Transverse colon (tissue), 4 donors: ENCODE results near the gene OTOF. TPM values are rescaled to one million over a fixed set of nuclear protein-coding genes. Genes with fewer than 3 reads are reported as not detected.

Source experiments
- DNase-seq: peaks from one replicate; pipeline ENCODE4 v3.0.0-alpha.2; 2019
- H3K27ac ChIP-seq, 4 donors: fragments of 200-600 bp; sonication (generic); 2 replicates each; pipeline ENCODE4 v1.5.1; 2016 to 2018; ENCODE audit warnings: inconsistent platforms in 4 of 4
- H3K27me3 ChIP-seq: fragments of 200-600 bp; sonication (generic); 2 replicates; pipeline ENCODE4 v1.5.1; 2017; ENCODE audit warnings: inconsistent platforms
- H3K36me3 ChIP-seq, 4 donors: fragments of 200-600 bp; sonication (generic); 2 replicates each; pipeline ENCODE4 v1.5.1; 2017 to 2019; ENCODE audit warnings: inconsistent platforms in 4 of 4
- H3K4me1 ChIP-seq, 4 donors: fragments of 200-600 bp; sonication (generic); 2 replicates each; pipeline ENCODE4 v1.5.1; 2017 to 2020; ENCODE audit warnings: inconsistent platforms in 4 of 4
- H3K4me3 ChIP-seq, 4 donors: fragments of 200-600 bp; sonication (generic); 1 replicate in 1 of 4; 2 replicates in 3 of 4; pipeline versions ENCODE4 v1.5.1 to v1.6.1; 2017 to 2019; ENCODE audit warnings: inconsistent platforms in 4 of 4
- H3K9me3 ChIP-seq, 2 donors: fragments of 200-600 bp; sonication (generic); 2 replicates each; pipeline ENCODE4 v1.5.1; 2017 to 2019; ENCODE audit warnings: inconsistent platforms in 2 of 2
- CTCF ChIP-seq, 5 experiments: fragments of 200-600 bp in 3 of 5; fragments of 450-650 bp in 2 of 5; sonication (generic) in 3 of 5; IDR thresholded peaks; 1 replicate in 2 of 5; 2 replicates in 3 of 5; pipeline ENCODE4 v1.5.1; 2016 to 2017; ENCODE audit warnings: antibody characterized with exemption in 5 of 5, inconsistent platforms in 3 of 5, mild to moderate bottlenecking in 2 of 5, moderate library complexity in 1 of 5
- EP300 ChIP-seq: sonication (generic); formaldehyde crosslinking; IDR thresholded peaks from one replicate; pipeline ENCODE4 v1.6.1; 2017; ENCODE audit warnings: antibody characterized with exemption, low read depth
- POLR2A ChIP-seq: fragments of 450-650 bp; IDR thresholded peaks from one replicate; pipeline ENCODE4 v1.6.1; 2016; ENCODE audit warnings: antibody characterized with exemption, mild to moderate bottlenecking, moderate library complexity
- POLR2AphosphoS5 ChIP-seq, 3 donors: sonication (generic); formaldehyde crosslinking; IDR thresholded peaks; one replicate each; pipeline ENCODE4 v1.6.1; 2016; ENCODE audit warnings: antibody characterized with exemption in 3 of 3
- WGBS, 2 donors: methylation state at CpG; one replicate each; pipeline ENCODE4 v1.1.5; 2018; ENCODE audit warnings: low coverage in 1 of 2; 5-methylcytosine and 5-hydroxymethylcytosine counted together
- in situ Hi-C, 4 donors: fragments of 200-750 bp; cut with MboI; loops; one replicate each; pipeline versions ENCODE4 v1.15.0 to v1.15.1; 2017; ENCODE audit warnings: low sequenced_read_pairs in 3 of 4, low pct_ligation_motif_present in 1 of 4, low pct_unique_long_range_greater_than_20kb in 1 of 4
- intact Hi-C: fragments of 100-400 bp; cut with DNase I; formaldehyde crosslinking; loops from one replicate; pipeline ENCODE4 v1.15.1; 2023; ENCODE audit warnings: low total_unique reads
- total RNA-seq, 4 donors: library from RNA; depleted of rRNA; stranded (reverse); fragments of >200 nt; gene quantifications; one replicate each; pipeline ENCODE4 v1.1.0, GENCODE V29; 2016

The OTOF gene
- total RNA-seq, 4 donors from 2014 or later = 0.37 TPM; not detected in 3

- no peak for DNase-seq
- Histone ChIP-seq H3K4me3 (no peak overlapping the region), H3K27ac (no peak overlapping the region), H3K4me1 (no peaks in the 10 kb centered on the region), H3K36me3 (no peaks in the 10 kb centered on the region), H3K9me3 (no peaks in the 10 kb centered on the region), H3K27me3 (no peaks in the 10 kb centered on the region)
- in situ Hi-C loops = no loop called here
- 57 to 63% methylated on average over 1 to 2 of the region's 2 CpGs for WGBS, 2 donors
- intact Hi-C loops = no loop called here
- TF ChIP-seq EP300 (no peak), CTCF (IDR thresholded peaks at IDR 0.05) (no peak), POLR2A (no peak), POLR2AphosphoS5 (IDR thresholded peaks at IDR 0.05) (no peak)
Measured at GRCh38 chr2:26432859-26433258, 45.1 kb downstream of the OTOF start.

- Histone ChIP-seq H3K4me3 (no peak overlapping the region), H3K27ac (no peak overlapping the region), H3K9me3 (no peaks in the 10 kb centered on the region), H3K36me3 (no peaks in the 10 kb centered on the region), H3K4me1 (no peaks in the 10 kb centered on the region), H3K27me3 (no peaks in the 10 kb centered on the region)
- TF ChIP-seq EP300 (no peak), CTCF (IDR thresholded peaks at IDR 0.05) (no peak), POLR2AphosphoS5 (IDR thresholded peaks at IDR 0.05) (no peak), POLR2A (no peak)
- no peak for DNase-seq
- in situ Hi-C loops (no loop called here), intact Hi-C loops (no loop called here)
Measured at GRCh38 chr2:26432363-26432762, 45.6 kb downstream of the OTOF start.

- Histone ChIP-seq H3K4me3 (no peak overlapping the region), H3K4me1 (no peaks in the 10 kb centered on the region), H3K27ac (no peak overlapping the region), H3K9me3 (no peaks in the 10 kb centered on the region), H3K36me3 (no peaks in the 10 kb centered on the region), H3K27me3 (no peaks in the 10 kb centered on the region)
- in situ Hi-C loops = no loop called here
- DNase-seq = no peak
- 80 to 91% methylated on average over 2 to 7 of the region's 7 CpGs for WGBS, 2 donors
- TF ChIP-seq POLR2A = no peak
- no peak for TF ChIP-seq EP300
- no peak for TF ChIP-seq CTCF (IDR thresholded peaks at IDR 0.05)
- TF ChIP-seq POLR2AphosphoS5 (IDR thresholded peaks at IDR 0.05) = no peak
- intact Hi-C loops = no loop called here
Measured at GRCh38 chr2:26430826-26431225, 47.1 kb downstream of the OTOF start.

GRCh38 chr2:26429779-26430578 is 47.9 kb downstream of the OTOF start:
- intact Hi-C loops = no loop called here
- no peaks in the 10 kb centered on the region for H3K9me3 ChIP-seq
- H3K4me3 ChIP-seq = no peak overlapping the region
- H3K4me1 ChIP-seq = no peaks in the 10 kb centered on the region
- no peak for DNase-seq
- TF ChIP-seq POLR2AphosphoS5 (IDR thresholded peaks at IDR 0.05) (no peak), EP300 (no peak), CTCF (IDR thresholded peaks at IDR 0.05) (no peak), POLR2A (no peak)
- H3K36me3 ChIP-seq = no peaks in the 10 kb centered on the region
- in situ Hi-C loops = no loop called here
- no peaks in the 10 kb centered on the region for H3K27me3 ChIP-seq
- H3K27ac ChIP-seq = no peak overlapping the region
- 72 to 74% methylated on average over 6 to 8 of the region's 8 CpGs for WGBS, 2 donors
